MCF 10A (cell line): Measurements from ENCODE around the gene SND1. TPM values are rescaled to one million over a fixed set of nuclear protein-coding genes. Genes with fewer than 3 reads are reported as not detected.

Experiments
- BruUV-seq: library from RNA; stranded (reverse); fragments of 400-500 nt; replicated peaks from 2 replicates; lab custom pipeline; 2021; lab: Mats Ljungman, UMichigan
- CTCF ChIA-PET: fragments of 300-600 bp; sonication (Branson Sonifier 250); formaldehyde crosslinking; extraction: SDS; loops from one replicate; lab custom pipeline; 2021; ENCODE audit warnings: antibody characterized with exemption, inconsistent platforms; lab: Yijun Ruan, JAX
- POLR2A ChIA-PET: fragments of 300-600, 350-650 bp; sonication (Branson Sonifier 250); formaldehyde crosslinking; extraction: SDS; loops from one replicate; lab custom pipeline; 2020; ENCODE audit warnings: antibody characterized with exemption, inconsistent platforms; lab: Yijun Ruan, JAX
- DNase-seq: peaks from one replicate; pipeline ENCODE4 v3.0.0-alpha.2; 2018; ENCODE audit not compliant: unreplicated experiment
- H3K27ac Mint-ChIP-seq: one replicate; pipeline ENCODE4 v1.8.0; 2022; ENCODE audit warnings: mild to moderate bottlenecking, low read depth, mixed read lengths; ENCODE audit not compliant: unreplicated experiment
- H3K27me3 Mint-ChIP-seq: one replicate; pipeline ENCODE4 v1.8.0; 2022; ENCODE audit warnings: mixed read lengths; ENCODE audit not compliant: insufficient read depth, unreplicated experiment
- H3K36me3 Mint-ChIP-seq: one replicate; pipeline ENCODE4 v1.8.0; 2022; ENCODE audit warnings: mild to moderate bottlenecking, moderate library complexity, mixed read lengths; ENCODE audit not compliant: insufficient read depth, unreplicated experiment
- H3K4me1 Mint-ChIP-seq: one replicate; pipeline ENCODE4 v1.8.0; 2022; ENCODE audit warnings: mixed read lengths; ENCODE audit not compliant: insufficient read depth, unreplicated experiment
- H3K4me3 Mint-ChIP-seq: one replicate; pipeline ENCODE4 v1.8.0; 2022; ENCODE audit warnings: mild to moderate bottlenecking, moderate library complexity, mixed read lengths; ENCODE audit not compliant: unreplicated experiment
- H3K9me3 Mint-ChIP-seq: one replicate; pipeline ENCODE4 v1.8.0; 2022; ENCODE audit warnings: mixed read lengths; ENCODE audit not compliant: unreplicated experiment
- intact Hi-C: fragments of 100-400 bp; cut with micrococcal nuclease; formaldehyde crosslinking; loops from 2 replicates; pipeline ENCODE4 v1.14.1; 2022
- total RNA-seq: library from RNA; stranded (reverse); gene quantifications from 2 replicates; pipeline ENCODE4 v1.2.3, GENCODE V29; 2022
- TF ChIP-seq, protein P1 (sequence below): fragments of 200-600 bp; IDR thresholded peaks from one replicate; pipeline ENCODE4 v1.8.0; 2022; ENCODE audit warnings: antibody characterized with exemption, mild to moderate bottlenecking; ENCODE audit not compliant: unreplicated experiment

The SND1 gene
- total RNA-seq, 1 experiment from 2014 or later, result 297 TPM

DNA sequence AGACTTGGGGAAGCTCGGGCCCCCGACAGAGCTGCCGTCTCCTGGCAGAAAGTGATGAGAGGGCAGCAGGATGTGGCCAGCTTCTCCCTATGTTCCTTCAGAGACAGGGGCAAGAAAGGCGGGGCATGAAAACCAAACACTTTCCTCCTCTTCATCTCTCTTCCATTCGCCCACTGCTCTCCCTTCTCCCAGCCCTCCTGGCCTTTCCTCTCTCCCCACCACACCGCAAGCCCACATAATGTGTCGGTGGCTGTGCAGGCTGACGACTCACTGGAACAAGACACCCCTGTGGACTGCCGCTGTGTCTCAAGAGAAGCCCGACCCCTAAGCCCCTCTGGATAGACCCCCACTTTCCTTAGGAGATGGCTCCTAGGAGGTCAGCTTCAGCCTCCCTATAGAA lies 438.5 kb downstream of the SND1 start:
- Mint-ChIP-seq H3K27me3 (no peaks in the 10 kb centered on the region), H3K27ac (peak overlapping the region; percentile 43), H3K9me3 (no peaks in the 10 kb centered on the region), H3K4me3 (no peak overlapping the region), H3K4me1 (no peaks in the 10 kb centered on the region), H3K36me3 (peaks cover 77% of the 10 kb centered on the region)
- POLR2A ChIA-PET, result interaction anchor here (0.6 kb wide), 1 partner anchor 22 kb away, joined by 3 read pairs; no protein-coding TSS in a partner anchor
- no TSS peak for BruUV-seq
- intact Hi-C loops, result no loop called here
- CTCF ChIA-PET, result interaction anchor here (0.7 to 0.9 kb wide), 2 partner anchors 29 to 119 kb away, joined by 3 read pairs; no protein-coding TSS in a partner anchor
- no peak for DNase-seq
- TF ChIP-seq, protein P1, sequence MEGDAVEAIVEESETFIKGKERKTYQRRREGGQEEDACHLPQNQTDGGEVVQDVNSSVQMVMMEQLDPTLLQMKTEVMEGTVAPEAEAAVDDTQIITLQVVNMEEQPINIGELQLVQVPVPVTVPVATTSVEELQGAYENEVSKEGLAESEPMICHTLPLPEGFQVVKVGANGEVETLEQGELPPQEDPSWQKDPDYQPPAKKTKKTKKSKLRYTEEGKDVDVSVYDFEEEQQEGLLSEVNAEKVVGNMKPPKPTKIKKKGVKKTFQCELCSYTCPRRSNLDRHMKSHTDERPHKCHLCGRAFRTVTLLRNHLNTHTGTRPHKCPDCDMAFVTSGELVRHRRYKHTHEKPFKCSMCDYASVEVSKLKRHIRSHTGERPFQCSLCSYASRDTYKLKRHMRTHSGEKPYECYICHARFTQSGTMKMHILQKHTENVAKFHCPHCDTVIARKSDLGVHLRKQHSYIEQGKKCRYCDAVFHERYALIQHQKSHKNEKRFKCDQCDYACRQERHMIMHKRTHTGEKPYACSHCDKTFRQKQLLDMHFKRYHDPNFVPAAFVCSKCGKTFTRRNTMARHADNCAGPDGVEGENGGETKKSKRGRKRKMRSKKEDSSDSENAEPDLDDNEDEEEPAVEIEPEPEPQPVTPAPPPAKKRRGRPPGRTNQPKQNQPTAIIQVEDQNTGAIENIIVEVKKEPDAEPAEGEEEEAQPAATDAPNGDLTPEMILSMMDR, result no peak

- no peak overlapping the region for H3K4me3 Mint-ChIP-seq
- no peaks in the 10 kb centered on the region for H3K9me3 Mint-ChIP-seq
- H3K36me3 Mint-ChIP-seq, result peaks cover 79% of the 10 kb centered on the region
- no peaks in the 10 kb centered on the region for H3K4me1 Mint-ChIP-seq
- no peaks in the 10 kb centered on the region for H3K27me3 Mint-ChIP-seq
- no peak for DNase-seq
- BruUV-seq, result no TSS peak
- TF ChIP-seq, protein P1, result no peak
- ChIA-PET POLR2A (no interaction called here), CTCF (interaction anchor here (0.7 kb wide), 2 partner anchors 9 to 73 kb away, joined by 3 to 5 read pairs; no protein-coding TSS in a partner anchor)
- intact Hi-C loops, result no loop called here
- H3K27ac Mint-ChIP-seq, result no peak overlapping the region
These were observed 439.1 kb downstream of the SND1 start for GRCh38 chr7:128091106-128091505.

- no peaks in the 10 kb centered on the region for H3K27me3 Mint-ChIP-seq
- BruUV-seq, result TSS peak; percentile 84
These were observed 440.2 kb downstream of the SND1 start for GRCh38 chr7:128092221-128092620.

More at GRCh38 chr7:128092221-128092620, 440.2 kb downstream of the SND1 start:
- intact Hi-C loops, result no loop called here
- Mint-ChIP-seq H3K4me3 (no peak overlapping the region), H3K4me1 (no peaks in the 10 kb centered on the region), H3K9me3 (no peaks in the 10 kb centered on the region), H3K27ac (no peak overlapping the region), H3K36me3 (peaks cover 83% of the 10 kb centered on the region)
- CTCF ChIA-PET, result interaction anchor here (0.6 to 1.1 kb wide), 3 partner anchors 54 to 382 kb away, joined by 3 to 4 read pairs (median 3); no protein-coding TSS in a partner anchor
- DNase-seq, result no peak
- TF ChIP-seq, protein P1, result no peak
- POLR2A ChIA-PET, result interaction anchor here (1.3 kb wide), 1 partner anchor 9 kb away, joined by 3 read pairs; no protein-coding TSS in a partner anchor
